OCI-LY3 (cell line): ENCODE data around the gene TNFAIP2.

ENCODE experiments used
- H2AFZ ChIP-seq: fragments of 200-600, 300-600 bp; shearing (Covaris generic); 2 replicates; pipeline ENCODE4 v1.6.0; 2014; ENCODE audit warnings: antibody characterized with exemption, low read depth, low read length
- H3K27ac ChIP-seq: fragments of 200-600, 300-600 bp; sonication (generic); 2 replicates; pipeline ENCODE4 v1.5.1; 2014; ENCODE audit warnings: mild to moderate bottlenecking, low read length, moderate library complexity, mixed read lengths
- H3K27me3 ChIP-seq: fragments of 200-600, 300-600 bp; sonication (generic); 2 replicates; pipeline ENCODE4 v1.6.1; 2014; ENCODE audit warnings: low read depth, low read length, mixed read lengths
- H3K36me3 ChIP-seq: fragments of 200-600, 300-600 bp; sonication (generic); replicated peaks from 2 replicates; pipeline ENCODE3; 2014; ENCODE audit warnings: low read depth, low read length, mixed read lengths
- H3K4me1 ChIP-seq: fragments of 300-600, 200-600 bp; sonication (generic); 2 replicates; pipeline ENCODE4 v1.6.1; 2014; ENCODE audit warnings: low read length, mixed read lengths
- H3K4me2 ChIP-seq: fragments of 200-600, 300-600 bp; sonication (generic); 2 replicates; pipeline ENCODE4 v1.6.1; 2014; ENCODE audit warnings: low read length, mixed read lengths
- H3K4me3 ChIP-seq: fragments of 300-600, 200-600 bp; sonication (generic); 2 replicates; pipeline ENCODE4 v1.5.1; 2014; ENCODE audit warnings: antibody characterized with exemption, mild to moderate bottlenecking, low read length, moderate library complexity
- H3K79me2 ChIP-seq: fragments of 300-600, 200-600 bp; shearing (Covaris generic); 2 replicates; pipeline ENCODE4 v1.6.1; 2014; ENCODE audit warnings: mild to moderate bottlenecking, low read length, mixed read lengths
- H3K9ac ChIP-seq: fragments of 300-600, 200-600 bp; shearing (Covaris generic); 2 replicates; pipeline ENCODE4 v1.6.0; 2014; ENCODE audit warnings: mild to moderate bottlenecking, low read length, moderate library complexity
- H3K9me3 ChIP-seq: fragments of 200-600, 300-600 bp; shearing (Covaris generic); 2 replicates; pipeline ENCODE4 v1.6.1; 2014; ENCODE audit warnings: low read length, mixed read lengths; ENCODE audit not compliant: insufficient read depth
- H4K20me1 ChIP-seq: fragments of 200-600, 300-600 bp; sonication (generic); 2 replicates; pipeline ENCODE4 v1.6.1; 2016; ENCODE audit warnings: low read length, mixed read lengths; ENCODE audit not compliant: insufficient read depth
- CTCF ChIP-seq: fragments of 200-600, 300-600 bp; sonication (generic); IDR thresholded peaks from 2 replicates; pipeline ENCODE4 v1.5.1; 2014; ENCODE audit warnings: antibody characterized with exemption, low read length, low read depth
- EZH2phosphoT487 ChIP-seq: fragments of 200-600 bp; shearing (Covaris generic); IDR thresholded peaks from 2 replicates; pipeline ENCODE4 v1.6.1; 2018; ENCODE audit warnings: antibody characterized with exemption, mixed run types, low read depth

The TNFAIP2 gene

GRCh38 chr14:103089386-103090335 lies 33.6 kb upstream of the TNFAIP2 start:
- Histone ChIP-seq H3K4me2 (no peak overlapping the region), H3K27ac (no peak overlapping the region), H3K9ac (no peak overlapping the region), H3K9me3 (no peaks in the 10 kb centered on the region), H4K20me1 (no peaks in the 10 kb centered on the region), H3K4me3 (no peak overlapping the region), H2AFZ (no peak overlapping the region), H3K36me3 (no peaks in the 10 kb centered on the region), H3K27me3 (no peaks in the 10 kb centered on the region), H3K79me2 (no peaks in the 10 kb centered on the region), H3K4me1 (peaks cover 14% of the 10 kb centered on the region)
- TF ChIP-seq EZH2phosphoT487 (no peak), CTCF (no peak)

- H3K27ac ChIP-seq = no peak overlapping the region
- TF ChIP-seq CTCF (no peak), EZH2phosphoT487 (no peak)
- H3K9ac ChIP-seq = no peak overlapping the region
- no peaks in the 10 kb centered on the region for H3K36me3 ChIP-seq
- H3K27me3 ChIP-seq = no peaks in the 10 kb centered on the region
- H3K4me3 ChIP-seq = peak overlapping the region; percentile 81; the same call in 1 of the 2 replicates
- peak overlapping the region; percentile 83 for H3K4me2 ChIP-seq
- no peaks in the 10 kb centered on the region for H3K79me2 ChIP-seq
- no peaks in the 10 kb centered on the region for H3K9me3 ChIP-seq
- no peaks in the 10 kb centered on the region for H4K20me1 ChIP-seq
- H2AFZ ChIP-seq = peak overlapping the region; percentile 84; the same call in 1 of the 2 replicates
- peaks cover 14% of the 10 kb centered on the region for H3K4me1 ChIP-seq
Measured at GRCh38 chr14:103090481-103091020, 32.7 kb upstream of the TNFAIP2 start.

GRCh38 chr14:103091041-103091882 lies 32.0 kb upstream of the TNFAIP2 start:
- peaks cover 14% of the 10 kb centered on the region for H3K4me1 ChIP-seq
- H2AFZ ChIP-seq = peak overlapping the region; percentile 84
- no peaks in the 10 kb centered on the region for H3K79me2 ChIP-seq
- peak overlapping the region; percentile 68 for H3K9ac ChIP-seq
- no peaks in the 10 kb centered on the region for H4K20me1 ChIP-seq
- H3K4me3 ChIP-seq = peak overlapping the region; percentile 81
- H3K4me2 ChIP-seq = peak overlapping the region; percentile 83
- H3K27ac ChIP-seq = no peak overlapping the region
- H3K36me3 ChIP-seq = no peaks in the 10 kb centered on the region
- H3K27me3 ChIP-seq = no peaks in the 10 kb centered on the region
- no peaks in the 10 kb centered on the region for H3K9me3 ChIP-seq
- TF ChIP-seq EZH2phosphoT487 (no peak), CTCF (peak; percentile 58)

GRCh38 chr14:103091883-103092222 lies 31.4 kb upstream of the TNFAIP2 start:
- peak overlapping the region; percentile 84 for H2AFZ ChIP-seq
- H3K79me2 ChIP-seq = no peaks in the 10 kb centered on the region
- peaks cover 14% of the 10 kb centered on the region for H3K4me1 ChIP-seq
- H3K27ac ChIP-seq = no peak overlapping the region
- H4K20me1 ChIP-seq = no peaks in the 10 kb centered on the region
- peak overlapping the region; percentile 81 for H3K4me3 ChIP-seq
- H3K4me2 ChIP-seq = peak overlapping the region; percentile 83
- TF ChIP-seq EZH2phosphoT487 (no peak), CTCF (peak; percentile 32; the same call in 1 of the 2 replicates)
- H3K36me3 ChIP-seq = no peaks in the 10 kb centered on the region
- no peaks in the 10 kb centered on the region for H3K27me3 ChIP-seq
- H3K9ac ChIP-seq = peak overlapping the region; percentile 68
- no peaks in the 10 kb centered on the region for H3K9me3 ChIP-seq
